Fibroblast of skin of back (primary cell): Measurements from ENCODE around the gene MRPS18A.
A peak's percentile ranks its signal among the peaks of the same experiment; 100 is the strongest.

Experiments
- DNase-seq: peaks from one replicate; pipeline ENCODE4 v3.0.0-alpha.2; 2013

MRPS18A gene

GRCh38 chr6:43698584-43699349 lies 11.2 kb upstream of the MRPS18A start:
- DNase-seq = peak; percentile 47

GRCh38 chr6:43697421-43697820 lies 9.8 kb upstream of the MRPS18A start:
- DNase-seq = no peak

- no peak for DNase-seq
Measured at GRCh38 chr6:43695967-43696291, 8.3 kb upstream of the MRPS18A start.

GRCh38 chr6:43695215-43695966 lies 7.8 kb upstream of the MRPS18A start:
- DNase-seq = no peak

- no peak for DNase-seq
Measured at GRCh38 chr6:43689421-43689820, 1.8 kb upstream of the MRPS18A start.

- DNase-seq = no peak
Measured at GRCh38 chr6:43687079-43687436, 533 bp downstream of the MRPS18A start.

GRCh38 chr6:43683708-43684455 lies 3.7 kb downstream of the MRPS18A start:
- DNase-seq = no peak

- no peak for DNase-seq
Measured at GRCh38 chr6:43682724-43683429, 4.7 kb downstream of the MRPS18A start.

- DNase-seq = no peak
Measured at GRCh38 chr6:43681303-43681702, 6.3 kb downstream of the MRPS18A start.

- DNase-seq = no peak
Measured at GRCh38 chr6:43680308-43681200, 7.0 kb downstream of the MRPS18A start.

GRCh38 chr6:43679057-43679456 lies 8.5 kb downstream of the MRPS18A start:
- DNase-seq = no peak

GRCh38 chr6:43678341-43678740 lies 9.2 kb downstream of the MRPS18A start:
- DNase-seq = no peak

GRCh38 chr6:43677759-43678158 lies 9.8 kb downstream of the MRPS18A start:
- no peak for DNase-seq

- no peak for DNase-seq
Measured at GRCh38 chr6:43676962-43677606, 10.5 kb downstream of the MRPS18A start.

- no peak for DNase-seq
Measured at GRCh38 chr6:43674921-43675320, 12.7 kb downstream of the MRPS18A start.

- no peak for DNase-seq
Measured at GRCh38 chr6:43674291-43674690, 13.3 kb downstream of the MRPS18A start.

- DNase-seq = no peak
Measured at GRCh38 chr6:43673444-43674084, 14.0 kb downstream of the MRPS18A start.

- DNase-seq = no peak
Measured at GRCh38 chr6:43671801-43672690, 15.5 kb downstream of the MRPS18A start.

- no peak for DNase-seq
Measured at GRCh38 chr6:43671011-43671800, 16.4 kb downstream of the MRPS18A start.
